GM21717 (cell line): ENCODE data around the gene CFAP107.

Source experiments
- ATAC-seq: cut with Tn5 transposase; IDR thresholded peaks from one replicate; pipeline ENCODE4 v1.9.1; 2021; ENCODE audit warnings: mild to moderate bottlenecking, moderate library complexity; ENCODE audit not compliant: unreplicated experiment

The CFAP107 gene

GRCh38 chr1:12739613-12740012, 6.4 kb upstream of the CFAP107 start:
- no peak for ATAC-seq

GRCh38 chr1:12741946-12742345, 4.1 kb upstream of the CFAP107 start:
- ATAC-seq = no peak

- no peak for ATAC-seq
These were observed 641 bp upstream of the CFAP107 start for GRCh38 chr1:12745126-12745991.

GRCh38 chr1:12748778-12749355, 2.9 kb downstream of the CFAP107 start:
- ATAC-seq = no peak

- no peak for ATAC-seq
These were observed 8.7 kb downstream of the CFAP107 start for GRCh38 chr1:12754738-12755137.

- ATAC-seq = no peak
These were observed 10.3 kb downstream of the CFAP107 start for GRCh38 chr1:12756273-12756672.

GRCh38 chr1:12756768-12757413, 10.9 kb downstream of the CFAP107 start:
- ATAC-seq = no peak

- no peak for ATAC-seq
These were observed 11.8 kb downstream of the CFAP107 start for GRCh38 chr1:12757836-12758235.

GRCh38 chr1:12760256-12760795, 14.3 kb downstream of the CFAP107 start:
- ATAC-seq = no peak

GRCh38 chr1:12761781-12762180, 15.8 kb downstream of the CFAP107 start:
- ATAC-seq = no peak

- ATAC-seq = no peak
These were observed 16.8 kb downstream of the CFAP107 start for GRCh38 chr1:12762766-12763165.

GRCh38 chr1:12763479-12763878, 17.5 kb downstream of the CFAP107 start:
- ATAC-seq = no peak

GRCh38 chr1:12764016-12764415, 18.0 kb downstream of the CFAP107 start:
- no peak for ATAC-seq

GRCh38 chr1:12769031-12769430, 23.0 kb downstream of the CFAP107 start:
- ATAC-seq = no peak

- ATAC-seq = no peak
These were observed 24.0 kb downstream of the CFAP107 start for GRCh38 chr1:12769976-12770505.

GRCh38 chr1:12770620-12771019, 24.6 kb downstream of the CFAP107 start:
- ATAC-seq = no peak

- no peak for ATAC-seq
These were observed 25.2 kb downstream of the CFAP107 start for GRCh38 chr1:12771186-12771585.

GRCh38 chr1:12772520-12772919, 26.5 kb downstream of the CFAP107 start:
- ATAC-seq = no peak

GRCh38 chr1:12773438-12773837, 27.4 kb downstream of the CFAP107 start, which contains the start of gene PRAMEF12:
TSS of gene PRAMEF12 (plus strand) at chr1:12773738. CDS start at chr1:12774868, 1,130 bp downstream.
- no peak for ATAC-seq

GRCh38 chr1:12774801-12775345, 28.9 kb downstream of the CFAP107 start:
- ATAC-seq = no peak

- ATAC-seq = no peak
These were observed 29.4 kb downstream of the CFAP107 start for GRCh38 chr1:12775443-12775842.
